DMS153 treated with DMSO at 0.1 percent for 48 hours (cell line): ENCODE results near the gene RANBP17.

ENCODE experiments used
- DNase-seq: peaks from one replicate; lab custom pipeline; 2025; ENCODE audit not compliant: unreplicated experiment; lab: John Stamatoyannopoulos, UW

The RANBP17 gene

GRCh38 chr5:171226096-171226754 is 364.4 kb downstream of the RANBP17 start:
- no peak for DNase-seq

GRCh38 chr5:171226864-171227263 is 365.0 kb downstream of the RANBP17 start:
- DNase-seq = no peak

DNA sequence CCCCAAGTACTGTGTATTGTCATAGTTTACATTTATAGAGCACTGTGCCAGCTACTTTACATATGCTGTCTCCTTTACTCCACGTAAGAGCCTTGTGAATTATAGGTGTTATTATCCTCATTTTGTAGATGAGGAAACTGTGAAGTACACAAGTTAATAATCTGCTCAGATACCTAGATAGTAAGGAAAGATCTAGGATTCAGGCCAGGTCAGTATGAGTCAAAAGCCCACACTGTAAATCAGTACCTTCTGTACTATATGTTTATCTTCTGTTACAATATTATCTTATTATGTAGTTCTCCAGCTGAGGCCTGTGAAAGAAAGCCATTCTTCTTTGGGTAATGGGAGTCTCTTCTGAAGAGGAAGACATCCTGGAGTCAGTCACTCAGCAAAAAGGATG is 374.8 kb downstream of the RANBP17 start:
- no peak for DNase-seq

- no peak for DNase-seq
Observed at GRCh38 chr5:171242521-171242920, 380.7 kb downstream of the RANBP17 start.

GRCh38 chr5:171246231-171246630 is 384.4 kb downstream of the RANBP17 start:
- DNase-seq = no peak

GRCh38 chr5:171249460-171249859 is 387.6 kb downstream of the RANBP17 start:
- DNase-seq = no peak

DNA sequence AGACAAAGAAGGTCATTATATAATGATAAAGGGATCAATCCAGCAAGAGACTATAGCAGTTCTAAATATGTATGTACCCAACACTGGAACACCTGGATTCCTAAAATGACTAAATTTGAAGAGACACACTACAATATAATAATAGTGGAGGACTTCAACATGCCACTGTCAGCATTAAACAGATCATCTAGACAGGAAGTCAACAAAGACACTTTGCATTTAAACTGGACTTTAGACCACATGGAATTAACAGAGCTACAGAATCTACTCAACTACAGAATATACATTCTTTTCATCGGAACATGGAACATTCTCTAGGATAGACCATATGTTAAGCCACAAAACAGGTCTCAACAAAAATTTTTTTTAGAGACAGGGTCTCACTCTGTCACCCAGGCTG is 388.9 kb downstream of the RANBP17 start:
- DNase-seq = no peak

GRCh38 chr5:171251519-171251918 is 389.7 kb downstream of the RANBP17 start:
- DNase-seq = no peak

DNA sequence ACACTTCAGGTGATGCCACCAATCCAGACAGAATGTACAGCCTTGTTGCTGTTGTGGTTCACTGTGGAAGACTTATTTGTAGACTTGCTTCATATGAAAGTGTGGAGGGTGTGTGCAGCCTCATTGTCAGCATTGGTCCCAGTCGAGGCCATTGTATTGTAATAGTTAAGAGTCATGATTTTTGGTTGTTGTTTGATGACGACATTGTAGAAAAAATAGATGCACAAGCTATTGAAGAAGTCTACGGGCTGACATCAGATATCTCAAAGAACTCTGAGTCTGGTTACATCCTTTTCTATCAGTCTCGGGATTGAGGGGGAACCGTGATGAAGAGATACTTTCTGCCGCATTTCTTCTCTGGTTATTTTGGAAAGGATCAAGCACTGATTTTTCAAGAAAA is 390.9 kb downstream of the RANBP17 start:
- no peak for DNase-seq

DNA sequence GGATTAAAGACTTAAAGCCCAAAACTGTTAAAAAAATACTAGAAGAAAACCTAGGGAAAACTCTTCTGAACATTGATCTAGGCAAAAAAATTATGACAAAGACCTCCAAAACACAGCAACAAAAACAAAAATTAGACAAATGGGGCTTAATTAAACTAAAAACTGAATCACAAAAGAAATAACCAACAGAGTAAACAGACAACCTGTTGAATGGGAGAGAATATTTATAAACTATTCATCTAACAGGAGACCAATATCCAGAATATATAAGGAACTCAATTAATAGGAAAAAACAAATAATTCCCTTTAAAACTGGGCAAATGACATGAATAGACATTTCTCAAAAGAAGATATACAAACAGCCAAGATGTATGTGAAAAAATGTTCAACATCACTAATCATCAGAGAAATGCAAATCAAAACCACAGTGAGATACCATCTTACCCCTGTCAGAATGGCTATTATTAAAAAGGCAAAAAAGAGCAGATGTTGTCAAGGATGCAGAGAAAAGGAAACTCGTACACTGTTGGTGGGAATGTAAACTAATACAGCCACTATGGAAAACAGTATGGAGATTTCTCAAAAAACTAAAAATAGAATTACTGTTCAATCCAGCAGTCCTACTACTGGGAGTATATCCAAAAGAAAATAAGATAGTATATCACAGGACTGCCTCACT is 397.1 kb downstream of the RANBP17 start:
- DNase-seq = no peak

GRCh38 chr5:171261361-171261760 is 399.5 kb downstream of the RANBP17 start:
- DNase-seq = no peak

GRCh38 chr5:171261904-171262303 is 400.1 kb downstream of the RANBP17 start:
- DNase-seq = no peak

DNA sequence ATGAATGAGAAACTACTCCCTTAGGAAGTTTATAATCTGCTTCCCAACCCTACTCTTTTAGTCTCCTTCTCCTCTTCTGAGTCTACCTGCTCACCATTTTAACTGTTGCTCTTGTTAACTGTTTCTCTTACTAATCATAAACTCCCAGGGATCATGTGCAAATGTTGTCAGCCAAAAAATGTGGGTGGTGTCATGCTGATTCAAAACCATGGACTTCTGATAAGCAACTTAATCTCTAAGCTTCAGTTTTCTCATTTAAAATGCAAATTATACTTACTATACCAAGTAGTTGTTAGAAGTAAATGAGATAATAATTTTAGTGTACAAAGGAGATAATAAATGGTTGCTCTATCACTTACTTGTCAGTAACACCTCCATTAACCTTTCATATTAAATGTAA is 401.4 kb downstream of the RANBP17 start:
- DNase-seq = no peak

- no peak for DNase-seq
Observed at GRCh38 chr5:171264843-171265242, 403.0 kb downstream of the RANBP17 start.

DNA sequence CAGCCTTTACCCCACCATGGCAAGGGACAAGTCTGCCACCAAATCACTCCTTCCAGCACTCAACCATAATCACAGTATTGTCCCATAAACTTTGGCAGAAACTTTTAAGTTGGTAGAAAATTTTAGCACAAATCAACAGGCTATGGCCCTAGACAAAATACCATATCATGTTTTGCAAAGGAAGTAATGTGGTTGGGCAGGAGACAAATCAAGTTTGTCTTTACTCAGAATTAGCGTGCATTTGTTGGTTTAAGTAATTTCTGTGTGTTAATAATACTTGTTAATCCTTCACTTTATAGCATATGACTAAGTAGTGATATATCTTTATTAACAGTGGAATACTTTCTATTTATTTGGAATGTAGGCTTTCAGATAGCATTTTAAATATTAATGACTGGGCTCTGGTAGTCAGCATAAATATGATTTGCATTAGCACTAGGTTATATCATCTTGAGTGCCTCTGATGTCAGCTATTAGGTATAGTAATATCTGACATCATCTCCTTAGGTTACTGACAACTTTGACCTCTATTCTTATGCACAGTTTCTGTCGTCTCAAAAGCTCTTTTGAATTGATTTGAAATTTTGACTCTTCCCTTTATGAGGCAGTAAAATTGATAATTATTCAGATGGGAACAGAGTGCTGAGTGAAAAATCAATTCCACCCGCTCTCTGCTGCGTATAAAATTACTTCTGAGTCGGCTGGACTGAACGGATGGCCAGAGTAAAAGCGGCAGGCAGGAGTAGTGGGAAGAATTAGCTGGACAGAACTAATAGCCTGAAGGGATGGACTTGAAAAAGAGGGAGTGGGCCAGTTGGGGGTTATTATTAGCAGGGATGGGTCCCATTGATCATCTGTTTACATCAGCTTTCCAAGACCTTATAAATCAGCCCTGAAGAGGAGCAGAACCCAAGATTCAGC is 407.1 kb downstream of the RANBP17 start:
- DNase-seq = no peak

DNA sequence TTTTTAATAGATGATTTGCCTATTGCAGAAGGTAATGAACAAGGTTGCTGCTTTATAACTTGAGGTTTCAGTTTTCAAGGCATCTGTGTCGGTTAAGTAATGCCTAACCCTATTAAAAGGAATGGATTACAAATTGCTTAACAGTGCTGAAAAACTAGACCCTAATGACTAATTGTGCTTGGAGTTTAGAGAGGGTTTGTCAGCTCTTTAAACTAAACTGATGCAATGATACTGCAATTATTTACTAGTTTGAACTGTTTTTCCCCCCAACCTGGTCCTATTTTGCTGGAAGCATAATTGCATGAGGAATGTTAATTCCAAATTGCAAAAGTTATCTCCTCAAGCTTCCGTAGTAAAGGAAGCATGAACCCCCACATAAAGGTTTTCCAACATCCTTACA is 407.9 kb downstream of the RANBP17 start:
- no peak for DNase-seq

- DNase-seq = no peak
Observed at GRCh38 chr5:171270136-171270535, 408.3 kb downstream of the RANBP17 start.

DNA sequence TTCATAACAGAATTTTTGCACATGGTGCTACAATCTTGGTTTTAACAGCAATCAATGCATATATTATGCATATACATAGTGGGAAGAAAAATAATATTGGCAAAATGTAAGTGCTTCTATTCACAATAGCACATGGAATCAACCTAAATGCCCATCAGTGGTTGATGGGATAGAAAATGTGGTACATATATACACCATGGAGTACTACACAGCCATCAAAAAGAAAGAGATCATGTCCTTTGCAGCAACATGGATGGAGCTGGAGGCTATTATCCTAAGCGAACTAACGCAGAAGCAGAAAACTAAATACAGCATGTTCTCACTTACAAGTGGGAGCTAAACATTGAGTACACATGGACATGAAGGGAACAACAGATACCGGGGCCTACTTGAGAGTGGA is 410.0 kb downstream of the RANBP17 start:
- DNase-seq = no peak

DNA sequence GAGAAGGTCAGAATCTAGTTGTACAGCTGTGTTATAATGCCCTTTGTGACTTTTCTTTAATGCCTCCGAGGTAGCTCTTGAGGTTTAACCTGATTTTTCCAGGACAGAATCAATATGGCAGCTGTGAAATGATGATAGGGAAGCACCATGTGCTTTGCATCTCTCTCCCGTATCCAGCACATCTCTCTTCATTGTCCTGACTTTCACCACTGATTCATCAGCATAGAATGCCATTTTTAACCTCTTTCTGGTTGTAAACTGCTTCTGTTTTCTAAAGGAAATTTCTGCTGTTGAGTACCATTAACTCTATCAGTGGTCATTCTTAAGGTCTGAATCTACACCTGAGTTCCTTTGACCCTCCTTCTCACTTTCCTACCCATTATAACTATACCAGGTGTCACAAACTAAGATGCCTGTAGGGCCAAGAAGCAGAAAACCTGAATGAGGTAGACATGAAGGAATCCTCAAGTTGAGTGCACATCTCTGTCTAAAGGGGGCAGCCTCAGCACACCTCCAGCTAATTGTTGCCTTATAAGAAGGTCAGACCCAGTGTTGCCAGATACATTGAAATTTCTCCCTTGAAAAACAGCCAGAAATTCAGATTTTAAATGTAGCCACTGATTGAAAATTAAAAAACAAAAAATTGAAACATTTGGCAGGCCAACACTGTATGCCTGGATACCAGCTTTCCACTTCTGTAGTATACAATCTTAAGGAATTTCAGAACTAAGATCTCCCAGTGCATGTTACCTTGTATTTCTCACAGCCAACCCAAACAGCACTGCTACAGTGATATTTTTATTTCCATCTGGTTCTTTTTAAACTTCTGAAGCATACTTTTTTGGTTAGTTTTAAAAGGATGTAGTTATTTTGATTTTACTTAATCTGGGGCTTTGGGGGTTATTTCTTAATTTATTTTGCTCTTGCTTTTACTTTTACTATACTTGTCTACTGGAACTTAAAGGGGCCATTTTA is 411.5 kb downstream of the RANBP17 start:
- DNase-seq = no peak

DNA sequence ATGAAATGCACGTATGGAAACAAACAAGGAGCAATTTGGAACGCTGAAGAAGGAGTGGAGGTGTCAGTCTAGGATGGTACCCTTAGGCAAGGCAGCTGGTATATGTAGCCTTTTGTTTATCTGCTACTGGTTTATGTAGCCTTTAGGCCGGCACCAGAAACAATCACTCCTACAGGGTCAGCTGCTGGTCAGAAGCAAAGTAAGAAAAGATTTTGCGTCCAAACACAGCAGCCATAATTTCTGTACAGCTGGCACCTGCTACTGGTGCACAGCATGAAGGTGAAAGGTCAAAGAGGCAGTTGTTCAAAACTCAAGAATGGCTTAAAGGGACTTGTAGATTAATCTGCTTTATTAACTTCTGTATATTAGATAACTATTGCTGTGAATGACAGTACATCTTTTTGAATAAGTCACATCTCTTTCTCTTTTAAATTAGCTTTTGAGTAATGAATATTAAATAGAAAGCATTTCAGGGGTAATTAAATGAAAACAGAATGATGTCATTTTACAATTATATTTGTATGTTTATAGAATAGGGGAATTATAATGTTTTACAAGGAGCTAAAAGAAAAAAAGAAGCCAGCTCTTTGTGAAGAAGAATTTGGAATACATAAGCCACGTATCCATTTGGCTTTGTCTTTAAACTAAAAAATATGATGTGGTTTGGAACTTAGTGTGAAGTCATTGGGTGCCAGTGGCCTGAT is 414.2 kb downstream of the RANBP17 start:
- no peak for DNase-seq
